IMR-90 (cell line): ENCODE measurements around the gene AGXT. TPM values are rescaled to one million over a fixed set of nuclear protein-coding genes. Genes with fewer than 3 reads are reported as not detected.

Experiments
- ATAC-seq: fragments of 200-7000 bp; cut with Tn5 transposase; 2 replicates; pipeline ENCODE4 v1.9.1; 2020; ENCODE audit warnings: low read depth, mild to moderate bottlenecking, moderate library complexity
- BruUV-seq: library from RNA; stranded (reverse); fragments of 400-500 nt; replicated peaks from 2 replicates; lab custom pipeline; 2021; lab: Mats Ljungman, UMichigan
- CTCF ChIA-PET: fragments of 300-600 bp; formaldehyde crosslinking; extraction: SDS; loops from one replicate; lab custom pipeline; 2021; ENCODE audit warnings: antibody characterized with exemption; lab: Yijun Ruan, JAX
- POLR2A ChIA-PET: fragments of 300-600 bp; sonication (Branson Sonifier 250); formaldehyde crosslinking; loops from one replicate; lab custom pipeline; 2022; ENCODE audit warnings: antibody characterized with exemption; ENCODE audit not compliant: unreplicated experiment; lab: Charles Lee
- DNase-seq: peaks from one replicate; pipeline ENCODE4 v3.0.0; 2013
- H2AFZ ChIP-seq: replicated peaks from 2 replicates; pipeline ENCODE3; 2013; ENCODE audit warnings: low read length, mild to moderate bottlenecking; ENCODE audit not compliant: poor library complexity
- H2AK5ac ChIP-seq: 2 replicates; pipeline ENCODE4 v1.6.1; 2013; ENCODE audit warnings: low read depth, low read length, inconsistent platforms
- H2AK9ac ChIP-seq: replicated peaks from 2 replicates; pipeline ENCODE3; 2013; ENCODE audit warnings: mild to moderate bottlenecking, low read depth, low read length, moderate library complexity; ENCODE audit not compliant: poor library complexity
- H2BK120ac ChIP-seq: 2 replicates; pipeline ENCODE4 v1.6.1; 2013; ENCODE audit warnings: low read depth, low read length, inconsistent platforms
- H2BK15ac ChIP-seq: 3 replicates; pipeline ENCODE4 v1.6.1; 2013; ENCODE audit warnings: low read depth, low read length, inconsistent platforms
- H2BK20ac ChIP-seq: 2 replicates; pipeline ENCODE4 v1.6.1; 2013; ENCODE audit warnings: low read depth, mild to moderate bottlenecking, inconsistent platforms, low read length, moderate library complexity
- H2BK5ac ChIP-seq: 2 replicates; pipeline ENCODE4 v1.6.1; 2013; ENCODE audit warnings: mild to moderate bottlenecking, low read depth, low read length, inconsistent platforms; ENCODE audit not compliant: poor library complexity, severe bottlenecking
- H3K14ac ChIP-seq: replicated peaks from 2 replicates; pipeline ENCODE4 v1.6.1; 2013; ENCODE audit warnings: low read depth, low read length, inconsistent platforms
- H3K18ac ChIP-seq: 2 replicates; pipeline ENCODE4 v1.6.1; 2013; ENCODE audit warnings: low read depth, low read length, control low read depth
- H3K23ac ChIP-seq: 2 replicates; pipeline ENCODE4 v1.6.1; 2013; ENCODE audit warnings: low read depth, low read length, inconsistent platforms
- H3K27ac ChIP-seq: 2 replicates; pipeline ENCODE4 v1.5.1; 2013; ENCODE audit warnings: mild to moderate bottlenecking, control low read depth, low read length; ENCODE audit not compliant: insufficient read depth
- H3K27me3 ChIP-seq: 2 replicates; pipeline ENCODE4 v1.6.1; 2013; ENCODE audit warnings: low read length; ENCODE audit not compliant: control insufficient read depth, insufficient read depth
- H3K36me3 ChIP-seq: 2 replicates; pipeline ENCODE4 v1.6.1; 2013; ENCODE audit warnings: low read length, mixed read lengths; ENCODE audit not compliant: control insufficient read depth, insufficient read depth
- H3K4ac ChIP-seq: 2 replicates; pipeline ENCODE4 v1.6.1; 2013; ENCODE audit warnings: low read depth, low read length, inconsistent platforms
- H3K4me1 ChIP-seq: 2 replicates; pipeline ENCODE4 v1.6.1; 2013; ENCODE audit warnings: low read length, mixed read lengths; ENCODE audit not compliant: control insufficient read depth, insufficient read depth
- H3K4me2 ChIP-seq: 2 replicates; pipeline ENCODE4 v1.6.1; 2013; ENCODE audit warnings: low read depth, mild to moderate bottlenecking, control low read depth, low read length, moderate library complexity
- H3K4me3 ChIP-seq: 2 replicates; pipeline ENCODE4 v1.5.1; 2013; ENCODE audit warnings: low read depth, mild to moderate bottlenecking, control low read depth, low read length, moderate library complexity; ENCODE audit not compliant: insufficient read depth
- H3K56ac ChIP-seq: 2 replicates; pipeline ENCODE4 v1.6.1; 2013; ENCODE audit warnings: low read length, inconsistent platforms; ENCODE audit not compliant: insufficient read depth; ENCODE audit errors: extremely low read depth
- H3K79me1 ChIP-seq, 2 experiments: 2 replicates each; pipeline ENCODE4 v1.6.1; 2013; ENCODE audit warnings: low read length in 2 of 2, inconsistent platforms in 1 of 2, low read depth in 1 of 2
- H3K9ac ChIP-seq: 2 replicates; pipeline ENCODE4 v1.6.1; 2013; ENCODE audit warnings: low read depth, low read length, control low read depth
- H3K9me1 ChIP-seq: 2 replicates; pipeline ENCODE4 v1.6.1; 2013; ENCODE audit warnings: low read length, inconsistent platforms; ENCODE audit not compliant: insufficient read depth
- H3K9me3 ChIP-seq: 2 replicates; pipeline ENCODE4 v1.6.1; 2013; ENCODE audit warnings: low read length; ENCODE audit not compliant: control insufficient read depth, insufficient read depth
- H4K20me1 ChIP-seq: 2 replicates; pipeline ENCODE4 v1.6.1; 2013; ENCODE audit warnings: low read length, inconsistent platforms; ENCODE audit not compliant: insufficient read depth
- H4K5ac ChIP-seq: 2 replicates; pipeline ENCODE4 v1.6.1; 2013; ENCODE audit warnings: mild to moderate bottlenecking, low read depth, low read length, control low read depth
- H4K8ac ChIP-seq, 2 experiments: 2 replicates each; pipeline ENCODE4 v1.6.1; 2013; ENCODE audit warnings: low read depth in 2 of 2, low read length in 2 of 2, control low read depth in 1 of 2, inconsistent platforms in 1 of 2
- H4K91ac ChIP-seq: 2 replicates; pipeline ENCODE4 v1.6.1; 2013; ENCODE audit warnings: low read depth, low read length, inconsistent platforms; ENCODE audit not compliant: insufficient read depth
- CEBPB ChIP-seq: IDR thresholded peaks from 2 replicates; pipeline ENCODE4 v1.6.1; 2012; ENCODE audit warnings: low read depth, low read length, improper control_type of control experiment
- CHD1 ChIP-seq: IDR thresholded peaks from 2 replicates; pipeline ENCODE4 v1.6.1; 2012; ENCODE audit warnings: low read depth, low read length, improper control_type of control experiment
- FOS ChIP-seq: fragments of 150-350 bp; IDR thresholded peaks from 2 replicates; pipeline ENCODE4 v1.6.1; 2016; ENCODE audit warnings: low read depth, low read length
- MXI1 ChIP-seq: IDR thresholded peaks from 2 replicates; pipeline ENCODE4 v1.6.1; 2012; ENCODE audit warnings: low read depth, mild to moderate bottlenecking, low read length, moderate library complexity, borderline replicate concordance
- NFE2L2 ChIP-seq: fragments of 150-350 bp; IDR thresholded peaks from 2 replicates; pipeline ENCODE4 v1.6.1; 2016; ENCODE audit warnings: low read depth, mild to moderate bottlenecking, low read length
- POLR2A ChIP-seq: IDR thresholded peaks from 2 replicates; pipeline ENCODE4 v1.6.1; 2012; ENCODE audit warnings: mild to moderate bottlenecking, low read depth, low read length
- RAD21 ChIP-seq: IDR thresholded peaks from 2 replicates; pipeline ENCODE4 v1.6.1; 2012; ENCODE audit warnings: low read length, improper control_type of control experiment
- RCOR1 ChIP-seq: IDR thresholded peaks from 2 replicates; pipeline ENCODE4 v1.6.1; 2012; ENCODE audit warnings: mild to moderate bottlenecking, low read length, improper control_type of control experiment; ENCODE audit not compliant: insufficient replicate concordance
- RFX5 ChIP-seq: IDR thresholded peaks from 2 replicates; pipeline ENCODE4 v1.8.0; 2012; ENCODE audit warnings: low read depth, mild to moderate bottlenecking, low read length, moderate library complexity
- WGBS, 2 experiments: methylation state at CpG; one replicate each; pipeline versions ENCODE4 v1.1.5 to v1.1.7; 2013; ENCODE audit warnings: missing lambda C conversion rate in 2 of 2; ENCODE audit not compliant: insufficient read length in 1 of 2; ENCODE audit errors: extremely low coverage in 2 of 2; 5-methylcytosine and 5-hydroxymethylcytosine counted together
- dilution Hi-C: fragments of 300-500 bp; cut with HindIII; formaldehyde crosslinking; loops from one replicate; pipeline ENCODE4 v1.14.3; 2018; ENCODE audit warnings: low sequenced_read_pairs; ENCODE audit not compliant: unreplicated experiment
- in situ Hi-C: fragments of 300-500 bp; cut with MboI; formaldehyde crosslinking; loops from 3 replicates; pipeline ENCODE4 v1.14.3; 2019; ENCODE audit warnings: low sequenced_read_pairs, inconsistent platforms, mixed read lengths
- intact Hi-C: fragments of 100-400 bp; cut with micrococcal nuclease; formaldehyde crosslinking; loops from 2 replicates; pipeline ENCODE4 v1.10.0; 2022
- polyA plus RNA-seq, 3 experiments: library from polyadenylated mRNA; depleted of rRNA; stranded (reverse); fragments of >200 nt; gene quantifications; 2 replicates each; pipeline ENCODE4 v1.2.3, GENCODE V29; 2012; ENCODE audit warnings: low replicate concordance in 1 of 3
- total RNA-seq: library from RNA; depleted of rRNA; stranded (reverse); fragments of >200 nt; gene quantifications from 2 replicates; pipeline ENCODE4 v1.2.3, GENCODE V29; 2012
- TF ChIP-seq, protein P1 (sequence below): conservative IDR thresholded peaks from 2 replicates; pipeline ENCODE4 v1.5.1; 2012; ENCODE audit warnings: mild to moderate bottlenecking, low read depth, low read length, improper control_type of control experiment

Gene AGXT
- total and polyA plus RNA-seq, 2 of the 4 experiments (the other 2 are of a cell fraction) = not detected

DNA sequence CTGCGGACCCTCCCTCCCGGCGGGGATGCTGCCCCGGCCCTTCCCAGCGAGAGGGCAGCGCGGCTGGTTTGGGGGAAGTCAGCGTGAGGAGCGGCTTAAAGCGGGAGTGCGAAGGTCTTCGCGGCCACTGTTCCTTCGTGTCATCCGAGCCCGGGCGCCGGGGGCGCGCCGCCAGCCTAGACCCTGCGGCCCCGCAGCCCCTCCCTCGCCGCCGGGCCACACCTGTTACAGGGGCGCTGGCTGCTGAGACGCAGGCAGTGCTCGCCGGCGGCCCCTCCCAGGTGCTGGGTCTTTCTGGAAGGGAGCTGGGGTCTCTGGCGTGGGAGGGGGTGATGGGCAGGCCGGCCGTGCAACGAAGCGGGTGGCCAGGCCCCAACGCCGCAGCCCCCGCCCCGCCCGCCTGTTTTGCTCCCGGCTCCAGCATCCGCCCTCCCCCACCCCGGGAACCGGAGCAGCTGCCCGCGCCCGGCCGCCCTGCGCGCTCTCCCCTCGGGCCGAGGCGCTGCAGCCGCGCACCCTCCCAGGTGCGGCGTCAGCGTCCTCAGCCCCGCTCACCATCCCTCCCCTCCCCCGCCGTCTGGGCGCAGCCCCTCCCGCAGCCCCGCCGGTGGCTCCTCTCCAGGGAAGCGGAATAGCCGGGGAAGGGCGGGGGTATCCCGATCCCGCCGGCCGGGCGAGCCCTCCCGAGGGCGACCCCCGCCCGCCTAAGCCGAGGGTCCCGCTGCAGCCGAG is 49.3 kb upstream of the AGXT start:
- Histone ChIP-seq H2BK120ac (no peak overlapping the region), H3K23ac (no peak overlapping the region), H3K14ac (no peak overlapping the region), H3K4ac (no peak overlapping the region), H2AK5ac (no peak overlapping the region), H3K36me3 (no peaks in the 10 kb centered on the region), H3K9me3 (peaks cover 14% of the 10 kb centered on the region), H3K4me3 (no peak overlapping the region), H4K5ac (no peak overlapping the region), H3K9ac (no peak overlapping the region), H3K27me3 (peaks cover 61% of the 10 kb centered on the region), H3K9me1 (no peaks in the 10 kb centered on the region), H4K91ac (no peak overlapping the region), H2BK5ac (no peak overlapping the region), H3K56ac (no peak overlapping the region), H3K4me1 (no peaks in the 10 kb centered on the region), H2AFZ (peak overlapping the region; percentile 32), H3K4me2 (no peak overlapping the region), H3K18ac (no peak overlapping the region), H4K8ac (no peak overlapping the region), H4K20me1 (no peaks in the 10 kb centered on the region; the same call in 1 of the 2 replicates), H2BK20ac (no peak overlapping the region), H2AK9ac (no peak overlapping the region), H3K79me1 (no peaks in the 10 kb centered on the region), H2BK15ac (no peak overlapping the region), H3K27ac (no peak overlapping the region)
- ChIA-PET CTCF (no interaction called here), POLR2A (no interaction called here)
- BruUV-seq = no TSS peak
- DNase-seq (no peak), ATAC-seq (no peak; the same call in 1 of the 2 replicates)
- dilution Hi-C loops (no loop called here), in situ Hi-C loops (no loop called here), intact Hi-C loops (no loop called here)
- WGBS, 2 experiments = 0% methylated on average over 14 of the region's 81 CpGs; no CpG with 5 or more reads in 1 of the 2 experiments
- TF ChIP-seq, protein P1, sequence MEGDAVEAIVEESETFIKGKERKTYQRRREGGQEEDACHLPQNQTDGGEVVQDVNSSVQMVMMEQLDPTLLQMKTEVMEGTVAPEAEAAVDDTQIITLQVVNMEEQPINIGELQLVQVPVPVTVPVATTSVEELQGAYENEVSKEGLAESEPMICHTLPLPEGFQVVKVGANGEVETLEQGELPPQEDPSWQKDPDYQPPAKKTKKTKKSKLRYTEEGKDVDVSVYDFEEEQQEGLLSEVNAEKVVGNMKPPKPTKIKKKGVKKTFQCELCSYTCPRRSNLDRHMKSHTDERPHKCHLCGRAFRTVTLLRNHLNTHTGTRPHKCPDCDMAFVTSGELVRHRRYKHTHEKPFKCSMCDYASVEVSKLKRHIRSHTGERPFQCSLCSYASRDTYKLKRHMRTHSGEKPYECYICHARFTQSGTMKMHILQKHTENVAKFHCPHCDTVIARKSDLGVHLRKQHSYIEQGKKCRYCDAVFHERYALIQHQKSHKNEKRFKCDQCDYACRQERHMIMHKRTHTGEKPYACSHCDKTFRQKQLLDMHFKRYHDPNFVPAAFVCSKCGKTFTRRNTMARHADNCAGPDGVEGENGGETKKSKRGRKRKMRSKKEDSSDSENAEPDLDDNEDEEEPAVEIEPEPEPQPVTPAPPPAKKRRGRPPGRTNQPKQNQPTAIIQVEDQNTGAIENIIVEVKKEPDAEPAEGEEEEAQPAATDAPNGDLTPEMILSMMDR = no peak
- TF ChIP-seq NFE2L2 = no peak
- no peak for TF ChIP-seq POLR2A
- TF ChIP-seq FOS = no peak
- TF ChIP-seq RAD21 = no peak
- no peak for TF ChIP-seq MXI1
- TF ChIP-seq CEBPB = no peak
- TF ChIP-seq CHD1 = no peak
- no peak for TF ChIP-seq RCOR1
- no peak for TF ChIP-seq RFX5
